ENCODE data around the gene SLC22A9. TPM values are rescaled to one million over a fixed set of nuclear protein-coding genes. Genes with fewer than 3 reads are reported as not detected.
"Not testable (repeated sequence)": the region's sequence is repeated elsewhere in the genome, so short reads cannot be mapped to it uniquely, and the experiment has no call there.

The SLC22A9 gene
- total and polyA plus RNA-seq, 9 donors: 0.09 to 0.30 (median 0.27) TPM; not detected in 6

DNA sequence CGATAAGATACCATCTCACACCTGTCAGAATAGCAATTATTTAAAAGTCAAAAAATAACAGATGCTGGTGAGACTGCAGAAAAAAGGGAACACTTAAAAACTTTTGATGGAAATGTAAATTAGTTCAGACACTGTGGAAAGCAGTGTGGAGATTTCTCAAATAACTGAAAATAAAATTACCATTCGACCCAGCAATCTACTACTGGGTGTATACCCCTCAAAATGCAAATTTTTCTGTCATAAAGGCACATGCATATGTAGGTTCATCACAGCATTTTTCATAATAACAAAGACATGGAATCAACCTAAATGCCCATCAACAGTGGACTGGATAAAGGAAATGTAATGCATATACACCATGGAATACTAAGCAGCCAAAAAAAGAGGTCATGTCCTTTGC, 10.5 kb downstream of the SLC22A9 start:
- DNase-seq: no peak
- H3K4me1 ChIP-seq (ENCODE audit: control insufficient read depth, insufficient read depth, low read length): no peaks in the 10 kb centered on the region
- no peak overlapping the region for H3K27ac ChIP-seq (ENCODE audit: low read length)
- H3K9me3 ChIP-seq (replicated peaks; ENCODE audit: control insufficient read depth, low read depth, low read length): no peaks in the 10 kb centered on the region
- WGBS (ENCODE audit: insufficient coverage): no CpG with 5 or more reads among the region's 2 CpGs
- H3K4me3 ChIP-seq (ENCODE audit: low read length): no peak overlapping the region
- no peaks in the 10 kb centered on the region for H3K27me3 ChIP-seq (ENCODE audit: control insufficient read depth, insufficient read depth, low read length)
- no peaks in the 10 kb centered on the region for H3K36me3 ChIP-seq (ENCODE audit: control insufficient read depth, insufficient read depth, low read length)

- H3K9me3 ChIP-seq (replicated peaks; ENCODE audit: control insufficient read depth, low read depth, low read length): no peaks in the 10 kb centered on the region
- 88% methylated on average over 1 of the region's 1 CpG for WGBS (ENCODE audit: insufficient coverage)
- H3K4me3 ChIP-seq (ENCODE audit: low read length): no peak overlapping the region
- DNase-seq: no peak
- no peaks in the 10 kb centered on the region for H3K36me3 ChIP-seq (ENCODE audit: control insufficient read depth, insufficient read depth, low read length)
- H3K27me3 ChIP-seq (ENCODE audit: control insufficient read depth, insufficient read depth, low read length): no peaks in the 10 kb centered on the region
- no peak overlapping the region for H3K27ac ChIP-seq (ENCODE audit: low read length)
- no peaks in the 10 kb centered on the region for H3K4me1 ChIP-seq (ENCODE audit: control insufficient read depth, insufficient read depth, low read length)
Observed at GRCh38 chr11:63395697-63396096, 26.1 kb downstream of the SLC22A9 start.

- peaks cover 2% of the 10 kb centered on the region for H3K27me3 ChIP-seq (ENCODE audit: control insufficient read depth, insufficient read depth, low read length)
- H3K9me3 ChIP-seq (replicated peaks; ENCODE audit: control insufficient read depth, low read depth, low read length): no peaks in the 10 kb centered on the region
- no peaks in the 10 kb centered on the region for H3K4me1 ChIP-seq (ENCODE audit: control insufficient read depth, insufficient read depth, low read length)
- H3K4me3 ChIP-seq (ENCODE audit: low read length): no peak overlapping the region
- H3K27ac ChIP-seq (ENCODE audit: low read length): no peak overlapping the region
- 50% methylated on average over 2 of the region's 5 CpGs for WGBS (ENCODE audit: insufficient coverage)
- no peaks in the 10 kb centered on the region for H3K36me3 ChIP-seq (ENCODE audit: control insufficient read depth, insufficient read depth, low read length)
- DNase-seq: no peak
Observed at GRCh38 chr11:63404161-63404935, 34.8 kb downstream of the SLC22A9 start.

GRCh38 chr11:63405114-63405513, 35.5 kb downstream of the SLC22A9 start:
- WGBS (ENCODE audit: insufficient coverage): no CpG with 5 or more reads among the region's 3 CpGs
- Histone ChIP-seq H3K27ac (ENCODE audit: low read length) (no peak overlapping the region), H3K9me3 (replicated peaks; ENCODE audit: control insufficient read depth, low read depth, low read length) (no peaks in the 10 kb centered on the region), H3K36me3 (ENCODE audit: control insufficient read depth, insufficient read depth, low read length) (no peaks in the 10 kb centered on the region), H3K4me3 (ENCODE audit: low read length) (no peak overlapping the region), H3K27me3 (ENCODE audit: control insufficient read depth, insufficient read depth, low read length) (peaks cover 2% of the 10 kb centered on the region), H3K4me1 (ENCODE audit: control insufficient read depth, insufficient read depth, low read length) (no peaks in the 10 kb centered on the region)
- DNase-seq: no peak

- WGBS (ENCODE audit: insufficient coverage): 100% methylated on average over 2 of the region's 2 CpGs
- Histone ChIP-seq H3K27me3 (ENCODE audit: control insufficient read depth, insufficient read depth, low read length) (peaks cover 2% of the 10 kb centered on the region), H3K27ac (ENCODE audit: low read length) (no peak overlapping the region), H3K36me3 (ENCODE audit: control insufficient read depth, insufficient read depth, low read length) (no peaks in the 10 kb centered on the region), H3K4me1 (ENCODE audit: control insufficient read depth, insufficient read depth, low read length) (no peaks in the 10 kb centered on the region), H3K9me3 (replicated peaks; ENCODE audit: control insufficient read depth, low read depth, low read length) (no peaks in the 10 kb centered on the region), H3K4me3 (ENCODE audit: low read length) (no peak overlapping the region)
- DNase-seq: no peak
Observed at GRCh38 chr11:63406458-63406857, 36.9 kb downstream of the SLC22A9 start.

GRCh38 chr11:63417174-63417852, 47.7 kb downstream of the SLC22A9 start:
- H3K4me1 ChIP-seq (ENCODE audit: control insufficient read depth, insufficient read depth, low read length): no peaks in the 10 kb centered on the region
- WGBS (ENCODE audit: insufficient coverage): 0% methylated on average over 1 of the region's 2 CpGs
- H3K36me3 ChIP-seq (ENCODE audit: control insufficient read depth, insufficient read depth, low read length): no peaks in the 10 kb centered on the region
- H3K27me3 ChIP-seq (ENCODE audit: control insufficient read depth, insufficient read depth, low read length): no peaks in the 10 kb centered on the region
- no peak overlapping the region for H3K27ac ChIP-seq (ENCODE audit: low read length)
- no peak overlapping the region for H3K4me3 ChIP-seq (ENCODE audit: low read length)
- no peaks in the 10 kb centered on the region for H3K9me3 ChIP-seq (replicated peaks; ENCODE audit: control insufficient read depth, low read depth, low read length)
- no peak for DNase-seq

GRCh38 chr11:63427971-63428508, 58.5 kb downstream of the SLC22A9 start:
- WGBS (ENCODE audit: insufficient coverage): 100% methylated on average over 1 of the region's 2 CpGs

GRCh38 chr11:63430731-63431130, 61.1 kb downstream of the SLC22A9 start:
- H3K27me3 ChIP-seq (ENCODE audit: control insufficient read depth, insufficient read depth, low read length); H3K4me1 ChIP-seq (ENCODE audit: control insufficient read depth, insufficient read depth, low read length); H3K9me3 ChIP-seq (replicated peaks; ENCODE audit: control insufficient read depth, low read depth, low read length); H3K36me3 ChIP-seq (ENCODE audit: control insufficient read depth, insufficient read depth, low read length); H3K4me3 ChIP-seq (ENCODE audit: low read length); DNase-seq; H3K27ac ChIP-seq (ENCODE audit: low read length): not testable (repeated sequence)
- no CpG with 5 or more reads among the region's 2 CpGs for WGBS (ENCODE audit: insufficient coverage)

More at GRCh38 chr11:63427971-63428508, 58.5 kb downstream of the SLC22A9 start:
- no peaks in the 10 kb centered on the region for H3K4me1 ChIP-seq (ENCODE audit: control insufficient read depth, insufficient read depth, low read length)
- no peak for DNase-seq
- no peaks in the 10 kb centered on the region for H3K36me3 ChIP-seq (ENCODE audit: control insufficient read depth, insufficient read depth, low read length)
- no peak overlapping the region for H3K27ac ChIP-seq (ENCODE audit: low read length)
- H3K9me3 ChIP-seq (replicated peaks; ENCODE audit: control insufficient read depth, low read depth, low read length): no peaks in the 10 kb centered on the region
- no peak overlapping the region for H3K4me3 ChIP-seq (ENCODE audit: low read length)
- no peaks in the 10 kb centered on the region for H3K27me3 ChIP-seq (ENCODE audit: control insufficient read depth, insufficient read depth, low read length)

DNA sequence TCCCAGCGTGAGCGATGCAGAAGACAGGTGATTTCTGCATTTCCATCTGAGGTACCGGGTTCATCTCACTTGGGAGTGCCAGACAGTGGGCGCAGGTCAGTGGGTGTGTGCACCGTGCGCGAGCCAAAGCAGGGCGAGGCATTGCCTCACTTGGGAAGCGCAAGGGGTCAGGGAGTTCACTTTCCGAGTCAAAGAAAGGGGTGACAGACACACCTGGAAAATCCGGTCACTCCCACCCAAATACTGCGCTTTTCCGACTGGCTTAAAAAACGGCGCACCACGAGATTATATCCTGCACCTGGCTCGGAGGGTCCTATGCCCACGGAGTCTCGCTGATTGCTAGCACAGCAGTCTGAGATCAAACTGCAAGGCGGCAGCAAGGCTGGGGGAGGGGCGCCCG, 65.8 kb downstream of the SLC22A9 start:
- DNase-seq; H3K36me3 ChIP-seq (ENCODE audit: control insufficient read depth, insufficient read depth, low read length); H3K27me3 ChIP-seq (ENCODE audit: control insufficient read depth, insufficient read depth, low read length); H3K4me1 ChIP-seq (ENCODE audit: control insufficient read depth, insufficient read depth, low read length); H3K27ac ChIP-seq (ENCODE audit: low read length); H3K9me3 ChIP-seq (replicated peaks; ENCODE audit: control insufficient read depth, low read depth, low read length); H3K4me3 ChIP-seq (ENCODE audit: low read length): not testable (repeated sequence)
- WGBS (ENCODE audit: insufficient coverage): 96% methylated on average over 10 of the region's 22 CpGs

DNA sequence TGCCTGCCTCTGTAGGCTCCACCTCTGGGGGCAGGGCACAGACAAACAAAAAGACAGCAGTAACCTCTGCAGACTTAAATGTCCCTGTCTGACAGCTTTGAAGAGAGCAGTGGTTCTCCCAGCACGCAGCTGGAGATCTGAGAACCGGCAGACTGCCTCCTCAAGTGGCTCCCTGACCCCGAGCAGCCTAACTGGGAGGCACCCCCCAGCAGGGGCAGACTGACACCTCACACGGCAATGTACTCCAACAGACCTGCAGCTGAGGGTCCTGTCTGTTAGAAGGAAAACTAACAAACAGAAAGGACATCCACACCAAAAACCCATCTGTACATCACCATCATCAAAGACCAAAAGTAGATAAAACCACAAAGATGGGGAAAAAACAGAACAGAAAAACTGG, 66.2 kb downstream of the SLC22A9 start:
- not testable (repeated sequence) for H3K27me3 ChIP-seq (ENCODE audit: control insufficient read depth, insufficient read depth, low read length); H3K9me3 ChIP-seq (replicated peaks; ENCODE audit: control insufficient read depth, low read depth, low read length); H3K27ac ChIP-seq (ENCODE audit: low read length); DNase-seq; H3K4me1 ChIP-seq (ENCODE audit: control insufficient read depth, insufficient read depth, low read length); H3K36me3 ChIP-seq (ENCODE audit: control insufficient read depth, insufficient read depth, low read length); H3K4me3 ChIP-seq (ENCODE audit: low read length)
- WGBS (ENCODE audit: insufficient coverage): 0% methylated on average over 1 of the region's 4 CpGs

Measured in muscle of leg (tissue), 11 donors.